NCI-H146 (cell line): ENCODE measurements around the gene MYO10.

ENCODE experiments used
- DNase-seq: peaks from one replicate; lab custom pipeline; 2025; lab: John Stamatoyannopoulos, UW

Gene MYO10

GRCh38 chr5:16709691-16710433 is 226.2 kb downstream of the MYO10 start:
- no peak for DNase-seq

- DNase-seq = no peak
Measured at GRCh38 chr5:16707869-16708192, 228.3 kb downstream of the MYO10 start.

- DNase-seq = no peak
Measured at GRCh38 chr5:16707168-16707868, 228.8 kb downstream of the MYO10 start.

- DNase-seq = no peak
Measured at GRCh38 chr5:16704945-16705344, 231.1 kb downstream of the MYO10 start.

GRCh38 chr5:16702964-16703363 is 233.1 kb downstream of the MYO10 start:
- no peak for DNase-seq

GRCh38 chr5:16701134-16702099 is 234.7 kb downstream of the MYO10 start:
- DNase-seq = no peak

- no peak for DNase-seq
Measured at GRCh38 chr5:16700081-16700480, 236.0 kb downstream of the MYO10 start.

GRCh38 chr5:16695779-16696178 is 240.3 kb downstream of the MYO10 start:
- no peak for DNase-seq

- DNase-seq = no peak
Measured at GRCh38 chr5:16693879-16694278, 242.2 kb downstream of the MYO10 start.

GRCh38 chr5:16691731-16692130 is 244.4 kb downstream of the MYO10 start:
- DNase-seq = no peak

- DNase-seq = peak; percentile 56
Measured at GRCh38 chr5:16690243-16690852, 245.7 kb downstream of the MYO10 start.

- no peak for DNase-seq
Measured at GRCh38 chr5:16687898-16688297, 248.2 kb downstream of the MYO10 start.

- no peak for DNase-seq
Measured at GRCh38 chr5:16685069-16685468, 251.0 kb downstream of the MYO10 start.

- no peak for DNase-seq
Measured at GRCh38 chr5:16681876-16682275, 254.2 kb downstream of the MYO10 start.

- peak; percentile 5 for DNase-seq
Measured at GRCh38 chr5:16679863-16680262, 256.2 kb downstream of the MYO10 start.

GRCh38 chr5:16679190-16679589 is 256.9 kb downstream of the MYO10 start:
- DNase-seq = no peak

GRCh38 chr5:16675806-16676205 is 260.3 kb downstream of the MYO10 start:
- no peak for DNase-seq

GRCh38 chr5:16674750-16675149 is 261.3 kb downstream of the MYO10 start:
- no peak for DNase-seq

- DNase-seq = no peak
Measured at GRCh38 chr5:16673241-16674201, 262.6 kb downstream of the MYO10 start.

GRCh38 chr5:16671208-16671607 is 264.9 kb downstream of the MYO10 start:
- DNase-seq = no peak

- DNase-seq = no peak
Measured at GRCh38 chr5:16669776-16670175, 266.3 kb downstream of the MYO10 start.
